ENCODE measurements around the gene ADAMTSL1.

ADAMTSL1 gene

DNA sequence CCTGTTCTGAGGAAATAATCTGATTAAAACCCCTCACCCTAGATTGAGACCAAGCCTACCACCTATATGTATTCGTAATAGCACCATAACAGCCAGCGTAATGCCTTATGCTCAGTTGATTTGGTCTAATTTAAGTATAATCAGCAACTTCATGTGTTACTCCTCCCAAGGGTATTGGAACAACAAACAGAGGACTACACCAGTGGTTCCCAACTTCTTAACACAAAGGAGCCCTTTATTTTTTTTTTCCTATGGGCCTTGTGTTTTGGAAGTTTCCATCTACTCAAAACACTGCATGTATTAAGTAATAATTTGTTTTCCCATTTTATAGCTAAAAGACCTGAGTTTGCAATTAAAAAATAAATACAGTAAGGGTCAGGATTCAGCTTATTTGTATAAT is 140.7 kb downstream of the ADAMTSL1 start:
- DNase-seq, result no peak

DNA sequence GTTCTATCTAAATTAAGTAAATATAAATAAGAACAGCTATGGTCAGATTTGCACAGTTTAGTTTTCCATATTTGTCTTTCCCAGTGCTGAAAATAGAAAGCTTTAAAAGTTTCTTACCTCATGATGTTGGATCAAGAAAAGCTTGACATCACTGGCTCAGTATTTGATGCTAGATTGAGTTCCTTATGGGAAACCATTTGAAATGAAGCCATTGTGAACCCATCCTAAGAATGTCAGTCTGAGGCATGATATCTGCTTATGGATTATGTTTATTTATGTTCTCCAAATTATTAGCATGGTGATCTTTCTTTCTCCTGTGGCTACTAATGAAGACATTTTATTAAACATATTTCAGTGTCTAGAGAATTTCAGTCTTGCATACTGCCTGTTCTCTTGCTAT is 143.0 kb downstream of the ADAMTSL1 start:
- DNase-seq, result no peak

DNA sequence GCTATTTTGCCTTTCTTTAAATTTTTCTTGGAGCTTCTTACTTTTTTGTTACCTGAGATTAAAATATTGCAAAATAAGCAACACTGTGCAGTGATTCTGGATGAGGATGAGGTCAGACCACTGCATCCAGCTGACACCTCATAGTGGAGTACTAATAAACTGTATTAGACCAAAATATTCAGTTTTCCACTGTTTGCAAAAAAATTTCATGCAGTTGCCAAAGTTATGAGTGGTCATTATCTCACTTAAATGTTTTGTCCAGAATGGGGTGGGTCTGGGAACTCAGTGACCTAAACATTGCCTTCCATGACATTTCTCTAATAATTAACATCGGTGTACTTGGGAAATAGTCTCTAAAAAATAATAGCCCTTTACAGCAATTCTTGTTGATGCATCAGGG is 143.8 kb downstream of the ADAMTSL1 start:
- DNase-seq, result no peak

DNA sequence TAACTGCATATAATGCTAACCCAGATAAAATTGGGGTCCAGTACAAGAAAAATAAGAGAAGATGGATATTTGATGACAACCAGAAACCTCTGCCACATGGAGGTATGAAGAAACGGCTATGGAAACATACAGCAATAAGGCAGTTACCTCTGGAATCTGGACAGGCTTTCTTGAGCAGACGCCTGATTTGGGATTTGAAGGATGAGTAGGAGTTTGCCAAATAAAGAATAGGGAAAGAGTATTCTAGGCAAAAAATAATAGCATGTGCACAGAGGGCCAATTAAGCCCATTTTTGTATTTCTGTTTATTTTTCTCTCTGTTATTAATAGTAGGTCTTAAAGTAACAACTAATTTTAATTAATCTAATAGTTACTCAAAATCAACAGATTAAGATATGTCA is 144.9 kb downstream of the ADAMTSL1 start:
- no peak for DNase-seq

DNA sequence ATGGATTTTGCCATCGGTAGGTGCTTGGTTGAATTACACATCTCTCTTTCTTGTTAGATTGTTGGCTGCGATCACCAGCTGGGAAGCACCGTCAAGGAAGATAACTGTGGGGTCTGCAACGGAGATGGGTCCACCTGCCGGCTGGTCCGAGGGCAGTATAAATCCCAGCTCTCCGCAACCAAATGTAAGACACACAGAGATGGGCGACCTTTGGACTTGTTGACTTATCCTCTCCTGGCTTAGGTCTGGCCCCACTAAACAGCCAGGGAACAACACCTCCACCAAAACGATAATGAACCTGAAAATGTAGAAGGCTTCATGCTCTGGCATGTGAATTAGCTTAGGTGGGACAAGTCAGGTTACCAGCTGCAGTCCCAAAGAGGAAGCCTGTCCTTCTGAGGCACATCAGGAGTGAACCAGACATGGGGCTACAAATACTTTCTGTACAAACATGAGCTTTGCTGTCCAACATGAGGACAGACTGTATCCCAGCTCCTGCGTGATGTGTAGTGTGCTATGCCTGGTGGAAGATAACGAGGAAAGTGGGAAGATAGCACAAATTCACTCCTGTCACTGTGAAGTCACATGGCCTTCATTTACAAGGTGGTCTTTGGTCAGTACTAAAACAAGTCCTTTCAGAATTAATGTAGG is 148.4 kb downstream of the ADAMTSL1 start:
- DNase-seq, result no peak

DNA sequence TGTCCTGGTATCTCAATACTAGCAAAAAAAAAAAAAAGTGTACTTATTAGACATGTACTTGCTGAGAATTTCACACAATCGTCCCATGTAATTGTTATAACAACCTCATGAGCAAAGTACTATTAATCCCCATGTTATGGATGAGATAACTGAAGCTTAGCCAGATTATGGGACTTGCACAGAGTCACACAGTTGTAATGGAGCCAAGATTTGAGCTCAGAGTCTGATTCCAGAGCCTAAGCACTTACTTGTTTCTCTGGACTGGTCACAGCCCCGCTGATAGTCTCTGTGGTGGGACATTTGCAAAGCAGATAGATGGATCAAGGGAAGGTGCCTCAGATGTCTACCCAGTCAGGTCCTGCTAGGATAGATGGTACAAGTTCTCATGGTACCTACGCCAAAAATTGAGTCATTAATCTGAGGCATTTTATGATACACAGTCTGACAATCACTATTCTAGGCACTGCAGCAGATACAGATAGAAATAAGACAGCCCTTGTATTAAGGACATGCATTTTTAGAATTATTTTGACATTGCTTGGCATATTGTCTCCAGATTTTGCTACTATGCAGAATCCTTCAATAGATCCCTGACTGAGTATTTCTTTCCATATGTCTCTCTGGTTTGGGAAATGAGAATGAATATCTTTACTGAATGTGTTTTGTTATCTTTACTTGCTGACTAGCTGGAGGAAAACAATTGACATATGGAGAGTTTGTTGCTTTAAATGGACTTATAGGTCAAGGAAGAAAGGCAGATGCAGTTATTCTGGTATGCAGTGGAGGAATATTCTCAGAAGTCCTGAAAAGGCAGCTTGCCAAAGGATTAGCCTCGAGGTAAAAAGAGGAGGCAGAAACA is 149.5 kb downstream of the ADAMTSL1 start:
- no peak for DNase-seq

DNA sequence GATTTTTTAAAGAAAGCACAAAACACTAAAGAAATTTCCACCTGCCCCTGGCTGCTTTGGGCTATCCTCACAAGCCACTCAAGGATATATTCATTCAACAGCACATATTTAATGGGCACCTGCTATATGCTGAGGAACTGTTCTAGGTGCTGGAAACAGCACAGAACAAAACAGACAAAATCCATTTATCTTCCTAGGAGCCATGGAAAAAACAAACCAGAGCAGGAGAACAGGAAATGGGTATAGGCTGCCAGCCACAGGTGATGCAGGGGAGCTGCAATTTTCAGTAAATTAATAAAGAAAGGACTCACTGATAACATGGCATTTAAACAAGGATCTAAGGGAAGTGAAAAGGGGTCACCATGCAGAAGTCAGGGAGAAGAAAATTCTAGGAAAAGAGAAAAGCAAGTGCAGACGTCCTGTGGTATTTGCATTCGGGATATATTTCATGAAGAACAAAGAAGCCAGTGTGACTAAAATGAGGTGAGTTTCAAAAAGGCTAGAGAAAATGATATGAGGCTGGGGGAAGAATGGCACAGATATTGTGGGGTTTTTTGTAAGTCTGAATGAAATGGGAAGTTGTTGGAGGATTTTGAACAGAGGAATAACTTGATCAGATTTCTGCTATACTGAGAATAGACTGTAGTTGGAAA is 152.2 kb downstream of the ADAMTSL1 start:
- no peak for DNase-seq

DNA sequence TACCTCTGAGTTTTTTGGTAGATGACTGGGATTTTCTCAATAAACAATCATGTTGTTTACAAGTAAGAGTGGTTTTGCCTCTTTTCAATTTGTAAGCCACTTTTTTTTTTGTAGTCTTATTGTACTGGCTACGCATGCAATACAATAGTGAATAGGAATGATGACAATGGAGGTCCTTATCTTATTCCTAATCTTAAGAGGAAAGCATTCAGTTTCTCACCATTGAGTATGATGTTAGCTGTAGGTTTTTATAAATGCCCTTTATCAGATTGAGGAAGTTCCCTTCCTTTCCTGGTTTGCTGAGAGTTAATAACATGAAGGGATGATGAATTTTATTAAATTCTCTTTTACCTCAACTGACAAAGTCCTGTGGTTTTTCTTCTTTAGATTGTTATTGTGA is 155.2 kb downstream of the ADAMTSL1 start:
- DNase-seq, result no peak

DNA sequence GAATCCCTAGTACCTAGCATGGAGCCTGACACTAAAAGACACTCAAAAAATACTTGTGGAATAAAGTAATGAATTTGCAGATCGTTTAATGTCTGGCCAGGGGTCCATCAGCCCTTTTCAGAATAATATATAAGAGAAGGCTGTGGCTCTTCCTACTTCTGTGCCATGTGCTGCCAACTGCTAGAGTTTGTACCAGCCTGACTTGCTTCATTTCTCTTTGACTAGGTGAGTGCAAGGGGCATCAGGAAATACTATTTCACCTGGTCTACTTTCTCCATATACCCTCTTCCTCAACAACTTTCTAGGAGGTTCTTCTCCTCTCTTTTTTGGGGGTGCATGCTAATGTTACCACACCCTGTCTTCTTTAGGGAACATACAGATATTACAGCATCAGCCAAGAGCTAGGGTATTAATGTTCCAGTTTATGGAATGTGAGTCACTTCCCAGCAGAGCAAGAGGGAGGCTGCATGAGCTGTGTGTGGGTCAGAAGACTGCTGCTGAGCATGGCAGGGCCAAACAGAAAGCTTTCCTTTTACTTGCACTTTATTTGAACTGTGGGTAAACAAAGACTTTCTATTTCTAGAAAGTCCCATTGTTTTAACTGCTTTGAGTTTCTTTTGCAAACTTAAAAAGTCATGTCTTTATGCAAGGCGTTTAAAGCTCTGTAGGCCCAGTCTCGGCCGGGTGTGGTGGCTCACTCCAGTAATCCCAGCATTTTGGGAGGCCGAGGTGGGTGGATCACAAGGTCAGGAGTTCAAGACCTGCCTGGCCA is 158.9 kb downstream of the ADAMTSL1 start:
- no peak for DNase-seq

DNA sequence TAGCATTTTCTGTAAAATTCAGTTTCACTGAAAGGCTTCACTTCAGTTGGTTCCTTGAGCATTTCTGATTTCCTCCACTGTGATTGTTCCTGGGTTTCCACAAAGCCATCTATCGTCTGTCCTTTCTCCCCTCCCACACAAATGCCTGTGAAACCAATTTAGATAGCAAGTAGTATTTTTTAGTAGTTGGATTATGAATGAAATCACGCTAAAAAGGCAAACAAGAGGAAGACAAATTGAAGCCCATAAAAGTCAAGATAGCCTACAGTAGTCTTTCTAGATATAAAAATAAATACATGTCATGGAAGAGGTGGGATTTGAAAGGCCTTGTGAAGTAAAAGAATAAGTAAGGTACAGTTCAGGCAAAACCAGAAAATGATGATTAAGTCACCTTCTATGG is 162.8 kb downstream of the ADAMTSL1 start:
- DNase-seq, result no peak

DNA sequence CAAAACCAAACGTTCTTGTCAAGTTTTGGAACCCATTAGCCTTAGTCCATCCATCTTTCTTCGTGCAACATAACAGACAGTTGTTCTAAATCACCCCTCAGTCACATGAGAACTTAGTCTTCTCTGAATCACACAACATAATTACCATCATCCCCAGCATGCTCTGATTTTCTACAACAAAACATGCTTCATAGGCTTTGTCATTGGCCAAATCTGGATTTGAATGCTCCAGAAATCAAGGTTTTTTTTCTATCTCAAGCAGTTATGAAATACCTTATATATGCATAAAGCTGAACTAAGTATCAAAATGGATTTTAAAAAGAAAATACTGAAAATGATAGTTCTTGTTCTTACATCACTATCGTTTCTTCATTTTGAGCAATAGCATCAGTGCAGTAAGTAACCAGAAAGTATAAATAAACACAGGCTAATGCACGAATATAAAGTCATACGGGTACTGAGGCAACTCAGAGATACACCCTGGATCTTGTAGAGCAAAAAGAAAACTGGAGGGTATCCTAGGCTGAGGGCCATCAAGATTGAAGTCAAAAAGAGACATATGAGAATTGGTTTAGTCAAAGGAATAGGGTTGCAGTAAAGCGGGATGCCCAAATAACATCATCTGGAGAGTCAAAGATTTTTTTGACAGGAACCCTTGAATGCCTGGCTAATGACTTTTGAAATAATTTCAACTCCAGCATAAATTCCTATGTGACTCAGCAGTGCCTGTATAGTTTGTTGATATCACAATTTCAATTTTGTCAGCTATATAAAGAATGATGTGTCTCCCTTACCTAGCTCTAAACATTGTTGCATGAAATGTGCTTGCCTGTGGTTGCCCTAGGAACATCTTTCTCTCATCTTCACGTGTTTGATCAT is 164.7 kb downstream of the ADAMTSL1 start:
- DNase-seq, result no peak

DNA sequence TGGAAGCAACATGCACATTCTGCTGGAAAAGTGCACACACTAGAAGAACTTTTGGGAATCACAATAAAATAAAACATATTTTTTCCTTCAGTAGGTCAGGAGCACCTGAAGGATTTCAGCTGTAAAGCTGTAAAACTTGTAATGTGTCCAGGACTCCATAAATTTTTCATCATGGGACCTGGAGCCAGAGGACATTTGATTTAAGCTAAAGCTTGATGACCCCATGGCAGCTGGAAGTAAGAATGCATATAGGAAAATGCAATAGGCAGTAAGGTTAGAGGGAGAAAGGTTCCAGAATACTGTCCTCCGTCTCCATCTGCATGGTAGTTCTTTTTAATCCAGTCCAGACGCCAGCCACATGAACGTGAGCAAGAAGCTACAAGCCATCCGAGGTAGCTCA is 166.0 kb downstream of the ADAMTSL1 start:
- DNase-seq, result no peak

DNA sequence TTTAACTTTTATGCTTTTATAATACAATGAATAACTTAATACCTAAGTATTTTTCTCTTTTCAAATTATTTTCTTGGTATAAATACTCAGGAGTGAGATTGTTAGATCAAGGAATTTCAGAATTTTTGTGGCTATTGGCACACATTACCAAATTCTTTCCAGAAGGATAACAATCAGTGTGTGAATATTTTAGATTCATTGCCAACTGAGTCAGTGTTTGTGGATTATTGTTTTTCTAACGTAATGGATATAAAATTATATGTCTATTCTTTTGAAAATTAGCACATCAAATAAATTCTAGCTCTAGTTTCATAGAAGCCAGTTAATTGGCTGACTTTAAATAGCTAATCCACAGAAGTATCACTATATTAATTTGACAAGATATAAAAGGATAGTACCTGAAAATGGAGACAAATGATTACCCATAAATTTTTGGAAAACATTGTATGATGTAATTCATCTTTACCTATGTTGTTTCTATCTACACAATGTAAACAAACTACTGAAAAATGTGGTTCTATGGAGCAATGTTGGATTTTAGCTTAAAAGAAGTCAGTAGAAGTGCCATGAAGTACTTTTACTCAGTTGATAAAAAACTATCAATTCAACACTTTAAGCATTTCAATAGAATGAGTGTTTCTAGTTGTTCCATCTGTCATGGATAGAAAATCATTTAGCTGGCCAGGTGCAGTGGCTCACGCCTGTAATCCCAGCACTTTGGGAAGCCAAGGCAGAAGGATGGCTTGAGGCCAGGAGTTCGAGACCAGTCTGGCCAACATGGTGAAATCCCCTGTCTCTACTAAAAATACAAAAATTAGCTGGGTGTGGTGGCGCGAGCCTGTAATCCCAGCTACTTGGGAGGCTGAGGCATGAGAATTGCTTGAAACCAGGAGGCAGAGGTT is 185.1 kb downstream of the ADAMTSL1 start:
- DNase-seq, result no peak

DNA sequence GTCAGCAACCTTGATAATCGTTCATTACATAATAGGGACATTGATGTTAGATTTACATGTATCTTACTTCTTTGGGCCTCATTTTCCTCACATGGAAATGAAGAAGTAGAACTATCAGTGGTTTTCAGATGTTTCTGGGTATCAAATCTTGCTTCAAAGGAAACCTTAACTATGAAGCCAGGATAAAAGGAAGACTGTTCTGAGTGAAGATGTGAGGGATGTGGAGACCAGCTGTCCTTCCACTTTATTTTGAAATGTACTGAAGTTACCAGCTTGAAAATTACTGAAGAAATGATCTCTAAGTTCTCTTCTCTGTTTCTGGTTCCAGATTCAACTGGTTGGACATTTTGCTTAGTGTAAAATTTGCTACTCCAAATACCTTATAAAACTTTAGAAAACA is 186.0 kb downstream of the ADAMTSL1 start:
- no peak for DNase-seq

DNA sequence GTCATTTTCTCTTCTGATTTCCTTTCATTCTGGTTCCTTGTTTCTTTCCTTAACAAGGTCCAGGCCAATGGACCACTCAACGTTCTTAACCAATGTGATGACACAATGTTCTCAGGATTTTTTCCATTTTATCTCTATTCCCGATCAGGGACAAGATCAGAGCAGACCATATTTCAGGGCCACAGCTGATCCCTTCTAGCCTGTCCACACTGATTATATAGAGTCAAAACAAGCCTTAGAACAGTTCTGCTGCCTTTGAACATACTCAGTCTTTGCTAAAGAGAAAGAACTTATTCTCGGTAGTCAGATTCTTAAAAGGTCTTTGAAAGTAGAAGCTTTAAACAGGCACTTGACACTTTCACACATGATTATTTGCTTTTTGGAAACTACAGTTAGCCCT is 188.4 kb downstream of the ADAMTSL1 start:
- no peak for DNase-seq

DNA sequence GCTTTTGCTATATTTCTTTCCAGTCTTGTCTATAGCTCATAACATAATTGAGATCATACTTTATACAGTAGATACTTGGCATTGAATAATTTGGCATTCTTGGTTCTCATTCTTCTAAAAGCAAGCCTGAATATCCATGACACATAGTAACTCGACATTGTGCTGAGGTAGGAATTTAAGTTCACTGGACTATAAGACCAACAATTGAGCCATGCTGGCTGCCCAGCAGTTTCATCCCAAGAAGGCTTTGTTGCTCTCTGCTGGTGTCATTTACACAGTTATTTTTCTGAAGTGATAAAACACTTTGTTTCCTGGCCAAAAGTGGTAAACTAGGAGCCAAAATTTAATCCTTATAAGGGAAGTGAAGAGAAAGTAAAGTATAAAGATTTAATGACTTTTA is 192.0 kb downstream of the ADAMTSL1 start:
- DNase-seq, result no peak

DNA sequence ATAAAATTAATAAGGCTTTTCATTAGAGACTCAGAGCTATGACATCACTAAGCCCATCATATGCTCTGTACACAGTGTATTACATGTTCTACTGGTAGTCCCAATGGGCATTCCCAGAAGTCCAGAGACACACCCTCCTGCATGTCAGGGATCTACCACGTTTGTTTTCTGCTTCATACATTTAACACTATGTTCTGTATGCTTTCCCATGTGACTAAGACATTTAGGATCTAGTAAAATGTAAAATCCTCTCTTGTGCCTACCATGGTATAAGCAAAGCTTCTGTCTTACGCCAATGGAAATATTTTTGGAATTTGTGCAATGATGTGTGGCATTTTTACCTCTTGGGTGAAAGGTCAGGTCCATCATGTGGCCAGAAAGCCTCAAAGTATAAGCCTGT is 192.4 kb downstream of the ADAMTSL1 start:
- DNase-seq, result no peak

DNA sequence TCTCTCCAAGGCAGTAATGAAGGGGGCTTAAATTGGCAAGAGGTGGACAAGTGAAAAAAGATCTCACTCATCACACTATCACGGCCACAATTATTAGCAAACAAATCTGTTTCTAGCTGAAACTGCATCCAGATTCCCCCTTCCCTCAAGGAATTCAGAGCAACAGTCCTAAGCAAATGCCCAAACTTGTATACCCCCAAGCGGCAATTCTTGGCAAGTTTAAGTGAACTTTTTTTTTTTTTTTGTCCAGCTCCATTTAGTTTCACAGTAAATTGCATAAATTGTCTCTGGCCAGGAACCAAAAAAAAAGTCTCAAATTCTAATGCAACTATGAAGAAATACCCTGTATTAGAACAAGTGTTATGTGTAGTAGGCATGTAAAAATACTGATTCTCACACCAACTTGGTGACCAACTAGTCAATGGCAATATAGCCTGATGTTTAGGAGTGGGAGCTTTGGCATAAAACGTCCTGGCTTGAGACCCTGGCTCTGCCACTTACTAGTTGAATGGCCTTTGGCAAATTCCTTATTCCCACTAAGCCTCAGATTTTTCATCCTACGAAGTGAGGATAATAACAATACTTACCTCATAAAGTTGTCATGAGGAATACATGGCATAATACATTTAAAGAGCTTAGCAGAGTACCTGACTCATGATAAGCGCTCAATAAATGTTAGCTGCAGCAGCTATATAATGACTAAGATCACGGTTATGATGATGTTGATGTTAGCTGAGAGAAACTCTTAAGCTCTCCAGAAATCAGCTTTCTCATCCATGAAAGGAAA is 193.2 kb downstream of the ADAMTSL1 start:
- no peak for DNase-seq

DNA sequence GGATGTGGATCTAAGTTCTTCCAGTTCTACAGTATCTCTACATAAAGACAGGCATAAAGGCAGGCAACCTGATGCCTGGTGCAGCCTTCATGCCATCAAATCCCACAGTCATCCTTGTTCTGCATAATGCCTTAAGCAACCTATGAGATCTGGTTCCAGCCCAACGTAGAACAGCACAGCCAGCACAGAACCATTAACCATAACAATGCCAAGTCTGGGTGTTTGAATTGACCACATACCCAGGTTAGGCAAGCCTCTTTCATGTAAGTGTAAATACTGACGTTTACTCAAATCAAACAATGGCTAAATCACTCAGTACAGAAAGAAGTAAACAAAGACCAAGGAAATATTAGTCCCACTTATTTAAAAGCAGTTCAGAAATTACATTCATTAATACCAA is 195.0 kb downstream of the ADAMTSL1 start:
- no peak for DNase-seq

DNA sequence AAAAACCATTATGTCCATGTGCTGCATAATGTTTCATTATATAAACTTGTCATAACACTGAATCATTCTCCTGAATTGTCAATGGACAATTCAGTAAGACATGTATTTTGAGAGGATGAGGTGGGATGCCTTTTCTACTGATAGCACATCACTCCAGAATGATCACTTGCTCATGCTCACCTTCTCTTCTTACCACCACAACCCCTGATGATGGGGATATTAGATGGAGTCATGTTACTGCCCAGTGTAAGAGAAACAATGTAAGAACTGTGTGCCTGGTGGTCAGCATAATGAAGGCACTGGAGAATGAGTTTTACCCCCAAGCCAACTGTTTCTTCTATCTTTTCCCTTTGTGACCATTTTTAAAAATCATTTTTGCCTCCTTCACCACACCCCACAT is 198.8 kb downstream of the ADAMTSL1 start:
- no peak for DNase-seq

Measured in eye (tissue), 1 donor.